ENCODE measurements around the gene ALS2.

- TF ChIP-seq CTCF (IDR thresholded peaks at IDR 0.05; ENCODE audit: poor library complexity), result no peak
- no peak for TF ChIP-seq EZH2 (IDR thresholded peaks at IDR 0.05; ENCODE audit: borderline replicate concordance)
Measured at GRCh38 chr2:201773990-201774389, 6.7 kb downstream of the ALS2 start.
